GM12874 (cell line): ENCODE measurements around the gene TMEM161A.

ENCODE experiments used
- CTCF ChIP-seq: IDR thresholded peaks from 2 replicates; pipeline ENCODE4 v1.5.1; 2011; ENCODE audit warnings: low read depth, mild to moderate bottlenecking, control low read depth, low read length, moderate library complexity; ENCODE audit not compliant: insufficient read depth

The TMEM161A gene

GRCh38 chr19:19162495-19162894 lies 24.2 kb upstream of the TMEM161A start:
- no peak for TF ChIP-seq CTCF

- no peak for TF ChIP-seq CTCF
These were observed 22.3 kb upstream of the TMEM161A start for GRCh38 chr19:19160461-19161035.

- no peak for TF ChIP-seq CTCF
These were observed 21.3 kb upstream of the TMEM161A start for GRCh38 chr19:19159534-19159933.

DNA sequence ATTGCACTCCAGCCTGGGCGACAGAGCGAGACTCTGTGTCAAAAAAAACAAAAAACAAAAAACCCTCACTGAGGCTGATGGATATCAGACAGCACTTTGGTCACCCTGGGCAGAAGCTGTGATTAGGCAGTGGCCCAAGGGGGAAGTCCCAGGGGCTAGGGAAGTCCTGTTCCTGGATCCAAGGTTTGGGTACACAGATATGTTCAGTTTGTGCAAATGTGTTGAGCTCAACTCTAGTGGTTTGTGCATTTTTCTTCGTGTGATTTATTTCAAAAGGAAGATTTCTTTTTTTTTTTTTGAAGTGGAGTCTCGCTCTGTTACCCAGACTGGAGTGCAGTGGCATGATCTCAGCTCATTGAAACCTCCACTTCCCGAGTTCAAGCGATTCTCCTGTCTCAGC lies 19.5 kb upstream of the TMEM161A start:
- TF ChIP-seq CTCF: no peak

DNA sequence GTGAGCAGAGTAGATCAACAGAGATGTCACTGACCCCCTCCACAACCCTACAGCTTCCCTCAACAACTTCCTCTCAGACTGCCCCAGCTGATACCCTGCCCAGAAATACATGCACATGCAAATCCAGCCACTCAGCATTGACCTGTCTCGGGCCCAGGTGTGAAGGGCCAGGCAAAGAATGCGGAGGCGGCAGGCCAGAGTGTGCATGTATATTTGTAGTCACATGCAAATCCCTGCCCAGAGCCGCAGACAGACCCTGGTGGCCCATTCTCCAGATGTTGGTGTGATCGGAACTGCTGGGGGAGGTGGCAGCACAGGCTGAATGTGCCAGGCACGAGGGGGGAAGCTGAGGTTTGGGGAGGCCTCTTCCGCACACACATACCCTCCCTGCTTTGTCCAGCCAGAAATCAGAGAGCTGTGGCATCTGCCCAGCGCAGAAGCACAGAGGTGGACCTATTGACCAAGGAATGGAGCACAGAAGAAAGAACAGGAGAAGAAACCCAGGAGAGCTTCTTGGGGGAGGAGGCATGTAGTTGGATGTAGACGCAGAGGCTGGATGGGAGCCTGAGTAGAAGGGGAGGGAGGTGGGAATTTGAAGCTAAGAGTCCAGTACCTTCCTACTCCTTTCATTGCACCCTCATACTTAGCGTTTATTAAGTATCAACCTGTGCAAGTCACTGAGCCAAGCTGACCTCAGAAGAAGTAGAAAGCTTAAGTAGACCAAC lies 17.4 kb upstream of the TMEM161A start:
- no peak for TF ChIP-seq CTCF

DNA sequence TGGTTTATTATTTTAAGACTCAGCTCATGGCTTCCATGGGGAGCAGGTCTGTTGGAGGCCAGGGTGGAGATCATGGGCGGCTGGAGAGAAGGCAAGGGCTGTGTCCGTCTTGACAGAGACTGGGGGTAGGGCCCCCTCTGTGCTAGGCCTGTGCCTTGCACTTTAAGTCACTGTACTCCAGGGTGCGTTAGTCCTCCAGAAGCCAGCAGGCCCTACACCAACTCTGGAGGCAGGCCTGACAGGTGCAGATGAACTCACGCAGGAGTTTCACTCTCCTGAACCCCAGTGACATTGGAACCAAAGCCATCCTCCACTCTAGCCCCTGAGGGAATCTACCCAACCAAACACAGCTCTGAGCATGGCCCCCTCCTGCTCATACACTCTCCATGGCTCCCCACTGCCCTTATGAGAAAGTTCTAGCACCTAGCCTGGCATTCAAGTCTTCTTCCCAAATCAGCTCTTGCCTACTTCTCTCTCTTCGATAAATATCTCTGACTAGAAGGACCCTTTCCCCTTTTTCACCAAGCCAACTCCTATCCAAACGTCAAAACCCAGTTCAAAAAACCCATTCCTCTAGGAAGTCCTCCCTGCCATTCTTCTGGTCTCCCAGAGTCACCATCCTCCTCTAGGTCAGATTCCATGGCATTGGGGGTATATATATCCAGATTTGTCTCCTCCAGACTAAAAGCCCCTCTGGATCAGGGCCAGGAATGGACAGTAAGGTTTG lies 16.7 kb upstream of the TMEM161A start:
- no peak for TF ChIP-seq CTCF

DNA sequence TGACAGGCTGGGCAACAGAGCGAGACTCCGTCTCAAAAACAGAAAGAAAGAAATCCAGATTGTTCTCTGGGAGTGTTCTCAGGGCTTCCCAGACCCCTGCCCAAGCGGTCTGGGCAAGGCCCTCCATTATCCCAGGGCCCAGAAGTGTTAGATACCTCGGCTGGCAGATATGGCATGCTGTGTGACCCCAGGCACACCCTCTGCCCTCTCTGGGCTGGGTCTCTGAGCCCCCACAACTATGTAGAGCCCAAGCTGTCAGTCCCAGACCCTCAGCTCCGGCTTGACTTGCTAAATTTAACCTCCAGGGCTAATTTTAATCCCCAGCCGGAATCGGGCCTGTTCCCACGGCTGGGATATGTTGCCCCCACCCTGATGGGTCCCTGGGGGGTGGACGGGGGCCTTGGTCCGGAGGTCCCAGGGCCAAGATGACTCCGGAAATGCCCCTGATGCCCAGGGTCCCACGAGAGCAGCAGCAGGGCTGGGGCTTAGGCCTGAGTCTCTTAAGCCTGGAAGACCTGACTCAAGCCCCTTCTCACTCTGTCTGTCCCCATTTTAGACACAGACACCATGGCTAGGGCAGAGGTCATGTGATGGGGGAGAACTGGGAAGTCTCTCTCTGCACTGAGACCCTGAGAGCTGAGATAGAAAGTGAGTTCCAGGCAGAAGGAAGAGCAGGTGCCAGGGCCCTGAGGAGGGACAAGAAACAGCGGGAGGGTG lies 14.5 kb upstream of the TMEM161A start:
- no peak for TF ChIP-seq CTCF
